ENCODE measurements around the gene MTCL3.

DNA sequence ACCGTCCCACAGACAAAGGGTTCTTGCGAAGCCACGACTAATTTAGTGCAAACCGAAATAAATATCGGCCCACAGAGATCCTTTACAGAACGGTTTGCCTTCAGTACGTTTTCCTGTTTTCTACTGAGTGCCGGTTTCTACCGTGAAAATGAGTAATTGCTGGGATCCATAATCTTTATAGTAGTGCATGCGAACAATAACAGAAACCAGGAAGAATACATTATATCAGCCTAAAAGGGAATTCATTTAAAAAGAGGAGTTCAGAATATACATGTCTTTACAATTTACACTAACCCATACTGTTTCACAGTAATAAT, 292 bp upstream of the MTCL3 start:
- TF ChIP-seq, protein P1, sequence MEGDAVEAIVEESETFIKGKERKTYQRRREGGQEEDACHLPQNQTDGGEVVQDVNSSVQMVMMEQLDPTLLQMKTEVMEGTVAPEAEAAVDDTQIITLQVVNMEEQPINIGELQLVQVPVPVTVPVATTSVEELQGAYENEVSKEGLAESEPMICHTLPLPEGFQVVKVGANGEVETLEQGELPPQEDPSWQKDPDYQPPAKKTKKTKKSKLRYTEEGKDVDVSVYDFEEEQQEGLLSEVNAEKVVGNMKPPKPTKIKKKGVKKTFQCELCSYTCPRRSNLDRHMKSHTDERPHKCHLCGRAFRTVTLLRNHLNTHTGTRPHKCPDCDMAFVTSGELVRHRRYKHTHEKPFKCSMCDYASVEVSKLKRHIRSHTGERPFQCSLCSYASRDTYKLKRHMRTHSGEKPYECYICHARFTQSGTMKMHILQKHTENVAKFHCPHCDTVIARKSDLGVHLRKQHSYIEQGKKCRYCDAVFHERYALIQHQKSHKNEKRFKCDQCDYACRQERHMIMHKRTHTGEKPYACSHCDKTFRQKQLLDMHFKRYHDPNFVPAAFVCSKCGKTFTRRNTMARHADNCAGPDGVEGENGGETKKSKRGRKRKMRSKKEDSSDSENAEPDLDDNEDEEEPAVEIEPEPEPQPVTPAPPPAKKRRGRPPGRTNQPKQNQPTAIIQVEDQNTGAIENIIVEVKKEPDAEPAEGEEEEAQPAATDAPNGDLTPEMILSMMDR (IDR thresholded peaks at IDR 0.05; ENCODE audit: low read depth, low read length, poor library complexity, severe bottlenecking) = no peak
- TF ChIP-seq EZH2phosphoT487 (IDR thresholded peaks at IDR 0.05; ENCODE audit: borderline replicate concordance, low read length) = no peak

Data from DOHH2 (cell line).